GM23338 (cell line): ENCODE measurements around the gene BCHE. TPM values are rescaled to one million over a fixed set of nuclear protein-coding genes. Genes with fewer than 3 reads are reported as not detected.

Source experiments
- ATAC-seq: fragments of 200-7000 bp; cut with Tn5 transposase; 3 replicates; pipeline ENCODE4 v1.9.1; 2020
- DNase-seq: peaks from one replicate; pipeline ENCODE4 v3.0.0-alpha.2; 2015; ENCODE audit warnings: low spot score
- H2AFZ ChIP-seq: fragments of 200-600 bp; sonication (generic); 2 replicates; pipeline ENCODE4 v1.8.0; 2016; ENCODE audit warnings: antibody characterized with exemption, mild to moderate bottlenecking, moderate library complexity
- H3F3A ChIP-seq: fragments of 200-600 bp; sonication (generic); replicated peaks from 2 replicates; pipeline ENCODE4 v1.8.0; 2017; ENCODE audit warnings: antibody characterized with exemption, mixed run types, low read depth
- H3K27ac ChIP-seq: fragments of 200-600 bp; sonication (generic); 2 replicates; pipeline ENCODE4 v1.6.1; 2016; ENCODE audit warnings: low read depth
- H3K27me3 ChIP-seq: fragments of 200-600 bp; sonication (generic); 2 replicates; pipeline ENCODE4 v1.8.0; 2016; ENCODE audit warnings: mild to moderate bottlenecking, mixed run types, moderate library complexity; ENCODE audit not compliant: insufficient read depth
- H3K36me3 ChIP-seq: fragments of 200-600 bp; sonication (generic); 2 replicates; pipeline ENCODE4 v1.8.0; 2016; ENCODE audit warnings: mild to moderate bottlenecking; ENCODE audit not compliant: insufficient read depth
- H3K4me1 ChIP-seq: fragments of 200-600 bp; sonication (generic); 2 replicates; pipeline ENCODE4 v1.8.0; 2016; ENCODE audit warnings: mild to moderate bottlenecking, moderate library complexity; ENCODE audit not compliant: insufficient read depth
- H3K4me2 ChIP-seq: fragments of 200-600 bp; sonication (generic); 2 replicates; pipeline ENCODE4 v1.7.1; 2017; ENCODE audit warnings: mixed run types
- H3K4me3 ChIP-seq: fragments of 200-600 bp; sonication (generic); 2 replicates; pipeline ENCODE4 v1.6.1; 2016; ENCODE audit warnings: mixed run types
- H3K79me2 ChIP-seq: fragments of 200-600 bp; sonication (generic); replicated peaks from 2 replicates; pipeline ENCODE4 v1.8.0; 2017; ENCODE audit warnings: mild to moderate bottlenecking; ENCODE audit not compliant: insufficient read depth
- H3K9me2 ChIP-seq: fragments of 200-600 bp; sonication (generic); 2 replicates; pipeline ENCODE4 v1.8.0; 2017; ENCODE audit not compliant: insufficient read depth
- H4K20me1 ChIP-seq: fragments of 200-600 bp; sonication (generic); replicated peaks from 2 replicates; pipeline ENCODE4 v1.8.0; 2017; ENCODE audit warnings: mild to moderate bottlenecking; ENCODE audit not compliant: insufficient read depth
- H3K27ac Mint-ChIP-seq: 2 replicates; pipeline ENCODE4 v1.8.0; 2020; ENCODE audit warnings: inconsistent platforms, mild to moderate bottlenecking, moderate library complexity, mixed read lengths
- H3K27me3 Mint-ChIP-seq: 3 replicates; pipeline ENCODE4 v1.8.0; 2022; ENCODE audit warnings: low read depth, mild to moderate bottlenecking, moderate library complexity, mixed read lengths, inconsistent platforms; ENCODE audit not compliant: insufficient read depth, poor library complexity
- H3K36me3 Mint-ChIP-seq: 3 replicates; pipeline ENCODE4 v1.8.0; 2021; ENCODE audit warnings: low read depth, mild to moderate bottlenecking, inconsistent platforms, moderate library complexity, mixed read lengths
- H3K4me1 Mint-ChIP-seq: 3 replicates; pipeline ENCODE4 v1.8.0; 2020; ENCODE audit warnings: mild to moderate bottlenecking, inconsistent platforms, mixed read lengths
- H3K4me3 Mint-ChIP-seq: 3 replicates; pipeline ENCODE4 v1.8.0; 2021; ENCODE audit warnings: moderate library complexity, mild to moderate bottlenecking, inconsistent platforms, mixed read lengths
- H3K9me3 Mint-ChIP-seq: 3 replicates; pipeline ENCODE4 v1.8.0; 2020; ENCODE audit warnings: moderate library complexity, mild to moderate bottlenecking, inconsistent platforms, mixed read lengths
- CREB1 ChIP-seq: fragments of 250-450 bp; sonication (Bioruptor Pico); IDR thresholded peaks from 2 replicates; pipeline ENCODE4 v1.5.0; 2020; ENCODE audit warnings: low read depth, mild to moderate bottlenecking, moderate library complexity
- CTCF ChIP-seq, 2 experiments: fragments of 200-600 bp in 1 of 2; sonication (generic) in 1 of 2; conservative IDR thresholded peaks; 2 replicates each; pipeline versions ENCODE4 v1.5.1 to v1.6.1; 2016 to 2017; ENCODE audit warnings: antibody characterized with exemption in 2 of 2, low read depth in 2 of 2, mild to moderate bottlenecking in 2 of 2, moderate library complexity in 1 of 2
- ETS1 ChIP-seq: IDR thresholded peaks from 2 replicates; pipeline ENCODE4 v1.6.1; 2016; ENCODE audit warnings: antibody characterized with exemption
- EZH2phosphoT487 ChIP-seq: fragments of 200-600 bp; sonication (generic); IDR thresholded peaks from one replicate; pipeline ENCODE4 v1.8.1; 2018; ENCODE audit warnings: antibody characterized with exemption; ENCODE audit not compliant: unreplicated experiment
- JUNB ChIP-seq: IDR thresholded peaks from one replicate; pipeline ENCODE4 v1.6.1; 2016; ENCODE audit warnings: antibody characterized with exemption; ENCODE audit not compliant: unreplicated experiment
- POLR2AphosphoS5 ChIP-seq: IDR thresholded peaks from 2 replicates; pipeline ENCODE4 v1.6.1; 2016; ENCODE audit warnings: antibody characterized with exemption, low read depth
- REST ChIP-seq: IDR thresholded peaks from one replicate; pipeline ENCODE4 v1.6.1; 2018; ENCODE audit warnings: antibody characterized with exemption; ENCODE audit not compliant: unreplicated experiment
- ZNF114 ChIP-seq: fragments of 250-450 bp; sonication (Bioruptor Pico); IDR thresholded peaks from 2 replicates; pipeline ENCODE4 v1.5.0; 2020; ENCODE audit warnings: mild to moderate bottlenecking, moderate library complexity
- ZNF331 ChIP-seq: fragments of 250-450 bp; sonication (Bioruptor Pico); IDR thresholded peaks from 2 replicates; pipeline ENCODE4 v1.5.0; 2020; ENCODE audit warnings: low read depth, mild to moderate bottlenecking, moderate library complexity
- ZNF462 ChIP-seq: fragments of 250-450 bp; sonication (Bioruptor Pico); IDR thresholded peaks from 2 replicates; pipeline ENCODE4 v1.5.0; 2020; ENCODE audit warnings: mild to moderate bottlenecking, moderate library complexity
- polyA plus RNA-seq: library from polyadenylated mRNA; unstranded; fragments of >200 nt; fragmentation: Nextera tagmentation; extraction: Ambion mirVana; gene quantifications from 2 replicates; pipeline ENCODE4 v1.2.1, GENCODE V29; 2016
- total RNA-seq: library from RNA; depleted of rRNA; stranded (reverse); fragments of >200 nt; shearing (Covaris generic); gene quantifications from 2 replicates; pipeline ENCODE4 v1.2.3, GENCODE V29; 2014

BCHE gene
- total and polyA plus RNA-seq, 2 experiments from 2014 or later, result 0.73 to 1.1 TPM

- H3K4me1 Mint-ChIP-seq, result peaks cover 8% of the 10 kb centered on the region; the same call in 2 of the 3 replicates
- no peak overlapping the region for H2AFZ ChIP-seq
- H3K4me3 Mint-ChIP-seq, result no peak overlapping the region
- H3K36me3 ChIP-seq, result no peaks in the 10 kb centered on the region
- H3K9me2 ChIP-seq, result no peaks in the 10 kb centered on the region
- H3K27me3 ChIP-seq, result no peaks in the 10 kb centered on the region
- no peaks in the 10 kb centered on the region for H3K79me2 ChIP-seq
- TF ChIP-seq EZH2phosphoT487 (no peak), POLR2AphosphoS5 (no peak), CREB1 (CRISPR knock-in tag) (no peak), ZNF114 (CRISPR knock-in tag) (no peak), JUNB (no peak), ETS1 (no peak), REST (no peak), ZNF331 (CRISPR knock-in tag) (no peak)
- no peak overlapping the region; the same call in 1 of the 2 replicates for H3K27ac Mint-ChIP-seq
- no peaks in the 10 kb centered on the region for H3K9me3 Mint-ChIP-seq
- no peak overlapping the region for H3K27ac ChIP-seq
- no peaks in the 10 kb centered on the region for H4K20me1 ChIP-seq
- H3K4me3 ChIP-seq, result no peak overlapping the region
- H3K4me2 ChIP-seq, result no peak overlapping the region
- no peak for ATAC-seq
- no peak for DNase-seq
- no peaks in the 10 kb centered on the region for H3K4me1 ChIP-seq
- no peaks in the 10 kb centered on the region for H3K36me3 Mint-ChIP-seq
- H3F3A ChIP-seq, result no peaks in the 10 kb centered on the region
- no peaks in the 10 kb centered on the region for H3K27me3 Mint-ChIP-seq
Measured at GRCh38 chr3:165816209-165816608, 21.0 kb downstream of the BCHE start.

GRCh38 chr3:165815682-165816081 lies 21.5 kb downstream of the BCHE start:
- Histone ChIP-seq H3K4me3 (no peak overlapping the region), H3K36me3 (no peaks in the 10 kb centered on the region)
- no peaks in the 10 kb centered on the region for H3K9me3 Mint-ChIP-seq
- no peak for TF ChIP-seq CTCF (conservative IDR thresholded peaks at IDR 0.05; ENCODE audit: low read depth in 2 of 2)
- TF ChIP-seq ZNF462, result no peak
- no peak for TF ChIP-seq ZNF331 (CRISPR knock-in tag)

More at GRCh38 chr3:165815682-165816081, 21.5 kb downstream of the BCHE start:
- no peak overlapping the region for H3K27ac Mint-ChIP-seq
- DNase-seq (no peak), ATAC-seq (no peak)
- no peaks in the 10 kb centered on the region for H3K27me3 ChIP-seq
- H3K4me1 Mint-ChIP-seq, result peaks cover 8% of the 10 kb centered on the region; the same call in 2 of the 3 replicates
- H3K27me3 Mint-ChIP-seq, result no peaks in the 10 kb centered on the region
- H3F3A ChIP-seq, result no peaks in the 10 kb centered on the region
- no peaks in the 10 kb centered on the region for H3K4me1 ChIP-seq
- H3K9me2 ChIP-seq, result no peaks in the 10 kb centered on the region
- H3K4me3 Mint-ChIP-seq, result no peak overlapping the region
- H2AFZ ChIP-seq, result no peak overlapping the region
- no peaks in the 10 kb centered on the region for H3K36me3 Mint-ChIP-seq
- no peaks in the 10 kb centered on the region for H3K79me2 ChIP-seq
- H3K27ac ChIP-seq, result no peak overlapping the region
- H3K4me2 ChIP-seq, result no peak overlapping the region
- no peaks in the 10 kb centered on the region for H4K20me1 ChIP-seq
